HEK293T (cell line): ENCODE results near the gene CDH4.

ENCODE experiments used
- ARNT ChIP-seq: fragments of 450-650 bp; IDR thresholded peaks from 2 replicates; pipeline ENCODE4 v1.6.1; 2017; ENCODE audit warnings: mild to moderate bottlenecking
- ELF4 ChIP-seq: fragments of 450-650 bp; IDR thresholded peaks from 2 replicates; pipeline ENCODE4 v1.6.1; 2017; ENCODE audit warnings: antibody characterized with exemption
- FOXA1 ChIP-seq: fragments of 450-650 bp; IDR thresholded peaks from 2 replicates; pipeline ENCODE4 v1.6.1; 2016; ENCODE audit warnings: mild to moderate bottlenecking
- FOXK2 ChIP-seq: fragments of 450-650 bp; IDR thresholded peaks from 2 replicates; pipeline ENCODE4 v1.6.1; 2016; ENCODE audit warnings: mild to moderate bottlenecking
- HDGF ChIP-seq: fragments of 450-650 bp; IDR thresholded peaks from 2 replicates; pipeline ENCODE4 v1.6.1; 2017; ENCODE audit warnings: antibody characterized with exemption, borderline replicate concordance
- SP1 ChIP-seq: fragments of 450-650 bp; IDR thresholded peaks from 2 replicates; pipeline ENCODE4 v1.6.1; 2017
- SUZ12 ChIP-seq: fragments of 450-650 bp; IDR thresholded peaks from 2 replicates; pipeline ENCODE4 v1.6.1; 2016; ENCODE audit warnings: mild to moderate bottlenecking
- TARDBP ChIP-seq: fragments of 450-650 bp; IDR thresholded peaks from 2 replicates; pipeline ENCODE4 v1.6.1; 2016

DNA sequence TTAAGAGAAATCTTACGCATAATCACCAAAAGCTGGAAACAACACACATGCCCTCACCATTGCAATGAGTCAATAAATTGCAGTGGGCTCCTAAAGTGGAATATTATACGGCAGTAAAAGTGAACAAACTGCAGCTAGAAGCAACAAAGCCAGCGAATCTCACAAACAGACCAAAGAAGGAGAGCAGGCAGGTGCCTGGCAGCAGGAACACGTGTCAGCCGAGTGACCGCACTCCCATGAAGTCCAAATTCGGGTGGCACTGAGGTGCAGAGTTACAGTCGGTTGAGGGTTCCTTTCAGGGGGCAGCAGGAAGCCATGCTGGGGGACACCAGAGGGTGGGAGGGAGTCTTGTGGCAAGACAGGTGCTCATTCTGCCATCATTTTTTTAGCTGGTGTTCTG lies 500.5 kb downstream of the CDH4 start:
- TF ChIP-seq SP1, result no peak
- no peak for TF ChIP-seq FOXK2
- no peak for TF ChIP-seq SUZ12
- no peak for TF ChIP-seq TARDBP
- no peak for TF ChIP-seq ARNT
- TF ChIP-seq ELF4, result no peak
- TF ChIP-seq FOXA1, result no peak
- no peak for TF ChIP-seq HDGF
